Stimulated activated CD4-positive, alpha-beta T cell treated with anti-CD3 and anti-CD28 coated beads, Interleukin-2, amount 100 ng/mL, for 48 hours (primary cell): ENCODE results near the gene ZEB2.

Experiments used
- DNase-seq, 2 donors: peaks; one replicate each; pipeline ENCODE4 v3.0.0-alpha.2; 2020

ZEB2 gene

DNA sequence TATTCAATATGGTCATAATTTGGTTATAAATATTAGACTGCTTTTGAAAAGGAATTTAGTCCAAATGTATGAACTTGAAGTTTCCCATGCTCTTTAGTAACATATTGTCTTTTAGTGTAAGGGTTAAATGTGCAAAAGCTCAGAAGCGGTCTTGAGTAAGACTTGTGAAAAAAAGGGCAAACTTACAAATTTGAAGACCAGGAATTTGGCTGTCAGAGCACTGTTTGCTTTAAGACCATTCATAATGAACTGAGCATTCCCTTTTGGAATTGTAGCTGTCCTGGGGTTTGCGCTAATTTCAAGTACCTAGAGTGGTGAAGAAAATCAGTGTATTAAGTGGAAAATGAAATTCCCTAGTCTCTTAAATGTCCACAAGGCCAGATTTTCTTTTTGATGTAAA is 6.9 kb upstream of the ZEB2 start:
- no peak for DNase-seq

DNA sequence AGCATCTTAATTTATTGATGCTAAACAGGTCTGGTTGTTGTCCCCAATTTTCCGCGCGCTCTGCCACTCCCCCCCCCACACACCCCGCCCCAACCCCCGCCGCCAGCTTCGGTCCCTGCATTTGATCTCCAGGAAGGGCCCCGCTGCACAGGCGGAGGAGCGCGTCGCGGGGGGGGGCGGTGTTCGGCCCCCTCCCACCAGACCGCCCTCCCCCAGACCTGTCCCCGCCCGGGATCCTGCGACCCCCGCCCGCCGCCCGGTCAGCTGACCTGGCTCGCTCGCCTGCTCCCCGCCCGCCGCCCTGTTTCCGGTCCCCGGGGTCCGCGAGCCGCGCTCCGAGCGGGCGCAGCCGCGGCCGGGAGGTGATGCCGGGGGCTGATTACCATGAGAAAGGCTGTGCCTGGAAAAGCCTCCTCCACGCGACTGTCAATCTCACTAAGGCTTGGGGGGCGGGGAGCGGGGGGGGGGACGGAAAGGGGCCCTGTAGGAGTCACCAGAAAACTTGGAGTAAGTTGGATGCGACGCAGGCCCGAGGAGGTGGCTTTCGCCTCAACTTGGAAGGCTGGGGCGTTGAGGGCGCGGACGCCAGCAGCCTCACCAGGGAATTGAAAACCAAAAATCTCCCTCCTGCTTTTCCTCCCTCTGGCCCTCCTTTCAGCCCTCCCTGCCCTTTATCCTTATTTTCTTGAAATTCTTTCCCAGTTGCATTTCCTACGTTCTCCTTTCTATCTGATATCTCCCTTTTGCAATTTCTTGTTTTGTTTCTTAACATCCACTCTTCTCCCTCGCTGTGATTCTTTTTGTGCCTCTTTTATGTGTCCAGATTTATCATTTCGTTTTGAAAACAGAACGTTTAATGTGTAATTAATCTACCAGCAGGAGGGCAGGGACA is 4.4 kb upstream of the ZEB2 start:
- no peak for DNase-seq

DNA sequence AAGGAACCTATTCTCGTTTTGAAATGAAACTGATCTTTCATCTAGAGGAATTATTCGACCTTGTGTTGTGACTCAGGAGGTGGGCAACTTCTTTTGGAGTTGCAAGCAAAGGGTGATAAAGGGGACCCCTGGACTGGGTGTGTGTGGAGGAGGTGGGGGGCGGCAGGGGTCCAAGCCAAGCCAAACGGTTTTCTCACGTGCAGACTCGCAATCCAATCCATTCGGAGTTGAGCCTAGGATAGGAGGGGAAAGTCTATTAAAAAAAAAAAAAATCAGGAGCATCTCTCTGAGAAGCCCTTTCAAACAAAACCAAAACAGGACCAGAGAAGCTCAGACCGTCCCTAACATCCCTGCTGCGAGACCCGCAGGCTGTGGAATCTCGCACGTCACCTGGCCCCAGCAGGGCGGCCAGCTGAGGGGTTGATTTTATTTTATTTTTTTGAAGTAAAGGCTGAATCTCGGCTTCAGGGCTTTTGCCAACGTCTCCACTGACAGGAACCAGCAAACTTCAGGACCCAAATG is 3.7 kb upstream of the ZEB2 start:
- no peak for DNase-seq

DNA sequence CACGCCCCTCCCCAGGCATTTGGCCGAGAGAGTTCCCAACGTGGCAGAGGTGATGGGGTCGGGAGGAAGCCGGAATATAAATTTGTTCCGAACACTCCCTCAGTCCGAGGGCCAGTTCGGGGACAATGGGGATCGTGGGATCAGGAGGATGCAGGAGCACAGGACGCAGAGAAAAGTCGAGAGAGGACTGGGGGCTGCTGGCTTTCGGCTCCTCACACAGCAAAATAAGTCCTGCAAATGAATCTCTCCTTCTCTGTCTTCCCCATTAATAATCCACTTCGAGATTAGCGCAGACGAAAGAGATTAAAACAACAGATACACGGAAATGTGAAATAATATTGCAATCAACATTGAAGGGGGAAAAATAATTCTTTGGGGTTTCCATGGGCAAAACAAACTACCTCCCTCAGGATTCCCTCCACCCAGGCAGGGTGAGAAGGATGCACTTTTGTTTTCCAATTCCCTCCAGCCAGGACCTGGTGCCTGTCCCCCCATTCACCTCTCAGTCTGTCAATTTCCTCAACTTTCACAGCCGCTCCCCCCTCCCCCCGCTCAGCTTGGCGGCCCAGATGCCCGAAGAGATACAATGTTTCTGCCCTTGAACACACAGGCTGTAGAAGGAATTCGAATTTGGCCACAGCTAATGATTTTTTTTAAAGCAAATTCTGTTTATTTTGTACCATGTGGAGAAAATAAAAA is 3.1 kb upstream of the ZEB2 start:
- DNase-seq: no peak

DNA sequence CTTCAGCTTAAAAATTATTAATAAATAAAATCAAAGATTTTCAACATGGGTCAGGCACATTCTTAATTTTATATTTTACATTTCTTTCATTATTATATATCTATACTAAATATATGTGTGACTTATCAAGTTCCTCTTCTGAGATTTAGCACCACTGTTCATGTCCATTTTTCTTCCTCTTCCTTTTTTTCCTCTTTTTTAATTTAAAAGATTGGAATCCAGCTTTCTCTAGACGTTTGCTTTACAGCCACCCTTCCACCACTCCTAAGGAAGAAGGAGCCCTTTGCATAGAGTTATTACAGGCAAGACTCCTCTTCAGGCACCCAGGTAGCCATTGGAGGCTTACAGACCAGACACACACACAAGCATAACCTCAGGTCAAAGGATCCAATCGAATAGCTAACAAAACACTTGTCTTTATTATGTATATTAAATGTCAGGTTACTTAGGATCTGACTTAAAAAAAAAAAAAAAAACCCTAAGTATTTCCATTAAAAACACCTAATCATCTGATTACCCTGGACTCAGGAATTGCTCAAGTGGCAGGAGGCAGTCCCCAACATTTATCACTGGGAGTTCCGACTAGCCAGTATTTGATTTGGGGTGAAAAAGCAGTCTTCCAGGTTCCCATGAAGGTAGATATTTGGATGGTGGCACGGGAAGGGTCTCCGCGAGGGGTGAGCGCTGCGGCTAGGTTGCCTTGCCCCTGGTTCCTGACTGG is 2.4 kb upstream of the ZEB2 start:
- no peak for DNase-seq

DNA sequence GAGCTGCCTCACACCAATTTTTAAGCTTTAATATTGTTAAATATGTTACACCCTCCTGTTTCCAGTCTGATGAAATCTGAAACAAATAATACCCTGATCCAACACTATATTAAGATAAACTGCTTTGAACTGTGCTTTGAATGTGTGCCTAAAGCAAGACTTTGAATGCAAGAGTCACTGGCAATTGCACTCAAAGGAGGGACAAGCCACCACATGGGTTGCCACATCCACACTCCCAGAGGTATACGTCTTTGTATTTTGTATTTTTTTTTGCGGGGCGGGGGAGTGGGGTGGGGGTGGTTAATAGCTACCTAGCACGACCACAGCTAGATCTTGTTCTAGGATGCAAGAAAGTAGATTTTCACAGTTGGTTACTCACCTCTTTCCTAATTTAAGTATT is 1.8 kb upstream of the ZEB2 start:
- DNase-seq: no peak

DNA sequence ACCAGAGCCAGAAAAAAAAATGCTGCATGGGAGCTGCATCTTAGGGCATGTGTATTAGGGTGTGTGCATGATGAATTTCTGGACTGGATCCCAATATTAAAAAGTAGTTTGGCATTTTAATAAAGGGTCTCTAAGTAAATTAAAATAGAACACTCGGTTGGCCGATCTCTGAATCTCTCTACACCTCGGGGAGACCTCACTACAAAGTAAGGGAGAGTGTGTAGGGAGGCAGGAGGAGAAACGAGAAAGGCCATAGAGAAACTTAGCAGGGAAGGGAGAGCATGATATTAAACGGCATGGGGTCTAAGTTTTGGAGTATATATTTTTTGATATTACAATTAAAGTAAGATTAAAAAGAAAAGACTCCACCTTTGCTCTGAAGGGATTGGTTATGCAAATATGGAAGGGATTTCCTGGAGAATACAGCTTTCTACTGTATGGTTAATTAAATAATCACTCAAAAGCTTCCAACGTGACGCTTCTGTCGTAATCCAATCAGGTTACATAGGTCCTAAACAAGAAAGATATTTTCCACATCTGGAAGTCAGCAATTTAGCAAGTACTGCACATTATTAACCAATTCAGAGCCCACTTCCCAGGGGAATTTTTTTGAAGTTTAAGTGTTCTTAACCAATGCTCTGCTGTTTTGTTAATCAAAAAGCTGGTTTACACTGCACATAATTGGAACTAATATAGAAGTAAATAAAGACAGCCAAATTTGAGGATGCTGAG is 1.0 kb upstream of the ZEB2 start:
- DNase-seq: no peak

DNA sequence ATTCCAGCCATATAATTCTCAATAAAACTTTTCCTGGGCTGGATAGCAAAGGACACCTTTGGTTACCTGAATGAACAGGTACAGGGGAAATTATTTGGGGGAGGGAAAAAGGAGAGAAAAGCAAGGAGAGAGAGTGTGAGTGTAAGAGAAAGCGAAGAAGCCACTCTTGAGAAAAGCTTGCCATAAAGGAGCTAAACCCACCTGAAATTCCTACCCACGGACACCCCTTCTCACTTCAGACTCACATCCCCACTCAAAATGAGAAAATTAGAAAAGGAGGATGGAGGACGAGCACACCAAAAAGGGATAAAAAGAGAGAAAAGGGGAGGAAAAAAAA is 354 bp downstream of the ZEB2 start:
- DNase-seq: no peak

DNA sequence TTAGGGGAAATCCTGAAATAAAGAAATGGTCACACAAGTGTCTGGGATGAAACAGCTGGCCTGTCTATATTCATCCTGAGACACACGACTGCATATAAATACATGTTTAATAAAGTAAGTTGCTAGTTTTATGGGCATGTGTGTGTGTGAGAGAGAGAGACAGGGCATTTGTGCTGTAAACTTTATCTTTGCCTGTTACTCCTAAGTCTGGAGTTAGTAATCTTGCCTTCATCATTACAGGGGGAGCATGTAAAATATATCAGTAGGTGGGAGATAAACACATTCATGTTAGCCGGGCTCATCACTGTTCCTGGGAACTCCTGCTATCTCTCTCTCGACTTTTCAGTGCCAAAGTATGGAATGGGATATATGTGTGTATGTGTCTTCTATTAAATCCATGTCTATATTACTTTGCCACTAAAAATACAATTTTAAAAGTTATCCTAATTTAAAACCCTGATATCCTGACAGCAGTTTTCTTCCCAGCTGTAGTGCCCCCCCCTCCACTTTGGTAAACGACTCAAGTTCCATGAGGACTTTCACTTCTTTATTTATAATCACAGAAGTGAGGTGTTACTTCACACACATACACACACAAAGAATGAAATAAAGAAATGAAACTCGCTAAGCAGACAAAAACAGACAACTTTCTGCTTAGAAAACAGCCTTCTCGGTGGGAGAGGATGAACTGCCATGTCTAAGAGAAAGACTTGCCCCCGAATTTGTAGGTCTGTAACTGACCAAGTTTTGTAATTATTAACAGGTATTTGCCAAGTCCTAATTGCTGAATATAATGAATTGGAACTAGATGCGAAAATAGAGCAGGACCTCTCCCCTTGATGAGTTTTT is 947 bp downstream of the ZEB2 start:
- DNase-seq: no peak

DNA sequence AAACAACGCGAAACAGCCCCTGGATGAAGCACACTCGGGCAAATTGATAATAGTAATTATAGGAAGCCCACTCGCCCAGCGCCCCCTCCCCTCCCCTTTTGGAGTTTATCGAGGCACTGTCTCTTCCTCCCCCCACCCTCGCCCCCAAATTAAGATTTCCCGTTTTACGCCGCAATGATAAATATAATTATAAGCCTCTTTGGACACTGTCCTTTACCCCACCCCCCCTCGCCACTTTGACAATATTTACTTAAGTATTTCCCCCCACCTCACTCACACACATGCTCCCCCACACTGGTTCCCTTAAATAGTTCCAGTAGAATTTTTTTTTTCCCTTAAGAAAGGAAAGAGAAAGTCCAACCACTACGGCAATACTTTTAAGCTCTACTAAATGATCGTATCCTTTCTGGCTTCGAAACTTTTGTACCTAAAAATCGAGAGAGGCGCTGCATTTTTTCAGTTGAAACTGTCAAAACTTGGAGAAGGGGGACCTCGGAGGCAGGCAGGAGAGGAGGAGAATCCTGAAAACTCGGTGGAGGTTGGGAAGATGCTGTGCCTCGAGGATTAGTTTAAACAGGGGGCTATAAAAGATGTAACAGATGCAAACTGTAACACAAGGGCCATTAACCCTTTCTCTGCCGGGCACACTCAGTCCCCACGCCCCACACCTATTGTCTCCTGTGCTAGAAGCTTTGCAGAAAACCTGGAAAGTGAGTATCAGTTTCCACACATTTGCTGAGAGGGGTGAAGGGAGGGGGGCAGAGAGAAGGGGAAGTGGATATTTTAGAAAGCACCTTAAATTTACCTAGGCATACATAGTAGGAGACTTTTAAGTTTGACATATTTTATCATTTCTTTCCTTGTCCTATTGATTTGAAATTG is 1.8 kb downstream of the ZEB2 start:
- no peak for DNase-seq

DNA sequence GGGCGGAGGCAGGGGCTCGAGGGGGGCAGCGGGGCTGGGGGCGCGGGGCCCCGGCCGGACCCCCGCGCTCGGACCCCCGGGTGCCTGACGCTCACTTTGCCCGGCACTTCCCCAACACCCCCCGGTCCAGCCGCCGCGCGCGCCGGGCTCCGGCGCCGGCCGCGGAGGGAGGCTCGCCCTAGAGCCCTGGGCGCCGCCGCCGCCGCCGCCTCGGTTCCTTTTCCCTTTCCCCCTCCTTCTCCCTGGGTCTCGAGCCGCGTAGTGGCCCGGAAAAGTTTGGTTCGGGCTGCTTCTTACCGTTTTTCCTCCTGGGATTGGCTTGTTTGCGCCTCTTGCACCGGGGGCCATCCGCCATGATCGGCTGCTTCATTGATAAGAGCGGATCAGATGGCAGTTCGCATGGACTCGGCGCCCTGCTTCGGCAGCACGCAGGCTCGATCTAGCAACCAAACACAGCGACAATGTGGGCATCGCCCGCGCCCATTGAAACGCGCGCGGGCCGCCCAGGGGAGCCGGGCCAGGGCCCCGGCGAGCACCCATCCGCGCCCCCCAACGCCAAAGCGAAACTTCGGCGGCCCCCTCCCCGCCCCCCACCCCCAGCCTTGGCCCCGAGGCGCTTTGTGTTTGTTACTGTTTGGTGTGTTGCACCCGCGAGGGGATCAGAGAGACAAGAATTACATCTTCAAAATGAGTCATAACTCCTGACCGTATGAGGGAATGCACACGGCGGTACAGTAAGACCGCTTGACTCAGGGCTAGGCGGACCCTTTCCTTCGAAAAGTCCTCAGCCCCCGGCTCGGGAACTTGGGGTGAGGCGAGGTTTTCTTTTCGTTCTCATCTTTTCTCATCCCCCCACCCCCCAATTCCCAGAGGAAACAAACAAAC is 2.7 kb downstream of the ZEB2 start:
- DNase-seq: peak; percentile 42 to 48

DNA sequence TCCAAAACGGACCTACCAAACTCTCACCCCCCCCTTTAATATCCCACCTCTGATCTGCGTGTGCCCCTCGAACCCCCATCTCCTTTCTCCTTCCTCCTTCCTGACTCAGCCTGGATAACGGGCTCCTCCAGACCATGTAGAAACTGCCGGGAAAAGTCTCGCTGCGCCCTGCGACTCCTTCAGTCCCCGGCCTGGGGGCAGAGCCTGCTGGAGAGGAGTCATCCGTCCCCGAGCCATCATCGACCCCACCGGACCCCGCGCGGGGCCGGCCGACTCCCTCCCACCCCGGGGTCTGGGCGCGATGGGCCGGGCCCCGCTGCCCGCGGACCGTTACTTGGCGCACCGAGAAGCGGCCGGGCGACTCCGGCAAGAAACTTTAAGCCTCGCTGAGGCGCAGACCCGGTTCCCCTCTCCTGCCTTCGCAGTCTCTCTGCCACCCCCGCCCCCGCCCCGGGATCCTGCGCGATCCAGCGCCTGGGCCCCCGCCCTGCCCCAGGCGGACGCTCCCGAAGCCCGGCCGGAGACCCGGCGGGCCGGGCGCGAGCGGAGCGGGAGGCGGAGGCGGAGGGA is 3.4 kb downstream of the ZEB2 start:
- no peak for DNase-seq

DNA sequence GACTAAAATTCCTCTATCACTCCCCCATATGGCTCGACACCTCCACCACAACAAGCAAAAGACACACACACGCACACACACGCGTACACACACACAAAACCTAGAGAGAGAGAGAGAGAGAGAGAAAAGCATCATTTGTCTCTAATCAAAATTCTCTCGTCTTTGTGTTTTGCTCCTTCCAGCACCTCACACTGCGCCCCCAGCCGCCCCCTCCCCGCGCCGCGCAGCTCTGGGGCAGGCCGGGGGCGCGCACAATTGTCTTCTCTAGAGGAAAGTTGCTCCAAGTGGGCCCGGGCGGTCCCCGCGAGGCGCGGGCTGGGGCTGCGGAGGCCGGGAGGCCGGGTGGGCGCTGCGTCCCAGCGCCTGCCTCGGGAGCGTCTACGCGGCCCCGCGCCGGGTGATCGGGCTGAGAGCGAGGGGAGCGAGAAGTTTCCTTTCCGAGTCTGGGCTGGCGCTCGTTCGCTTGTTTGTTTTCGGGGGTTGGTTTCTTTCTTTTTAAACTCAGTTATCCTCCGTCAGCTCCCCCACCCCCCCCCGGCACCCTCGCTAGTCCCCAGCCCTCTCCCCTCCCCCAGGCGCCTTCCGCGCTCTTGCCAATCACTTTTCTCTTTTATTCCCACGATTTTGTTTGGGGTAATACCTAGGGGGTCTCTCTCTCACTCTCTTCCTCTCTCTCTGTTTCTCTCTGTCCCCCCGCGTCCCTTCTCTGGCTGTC is 4.1 kb downstream of the ZEB2 start:
- no peak for DNase-seq

DNA sequence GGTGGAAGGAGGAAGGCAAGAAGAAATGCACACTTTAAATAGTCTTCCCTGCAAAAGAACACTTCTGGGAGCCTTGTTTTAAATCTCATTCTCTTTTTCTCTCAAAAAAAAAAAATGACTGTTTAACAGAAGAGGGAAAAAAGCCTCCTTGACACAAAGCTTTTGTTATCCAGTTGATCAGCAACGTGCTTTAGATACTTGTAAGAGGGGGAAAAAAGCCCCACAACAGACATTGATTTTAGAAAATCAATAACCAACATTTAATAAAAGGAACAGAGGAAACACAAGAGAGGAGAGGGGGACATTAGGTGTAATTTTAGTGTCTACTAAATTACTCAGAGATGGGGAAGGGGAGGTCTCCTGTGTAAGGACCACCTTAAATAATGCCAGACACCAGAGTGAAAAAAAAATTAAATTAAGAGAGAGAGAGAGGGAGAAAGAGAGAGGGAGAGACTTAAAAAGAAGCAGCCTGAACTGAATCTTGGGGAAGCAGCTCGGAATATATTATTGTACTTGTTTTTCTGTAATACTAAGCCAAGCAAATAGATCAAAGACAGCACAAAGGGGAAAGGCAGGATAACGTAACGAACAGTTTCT is 4.7 kb downstream of the ZEB2 start:
- DNase-seq: no peak

DNA sequence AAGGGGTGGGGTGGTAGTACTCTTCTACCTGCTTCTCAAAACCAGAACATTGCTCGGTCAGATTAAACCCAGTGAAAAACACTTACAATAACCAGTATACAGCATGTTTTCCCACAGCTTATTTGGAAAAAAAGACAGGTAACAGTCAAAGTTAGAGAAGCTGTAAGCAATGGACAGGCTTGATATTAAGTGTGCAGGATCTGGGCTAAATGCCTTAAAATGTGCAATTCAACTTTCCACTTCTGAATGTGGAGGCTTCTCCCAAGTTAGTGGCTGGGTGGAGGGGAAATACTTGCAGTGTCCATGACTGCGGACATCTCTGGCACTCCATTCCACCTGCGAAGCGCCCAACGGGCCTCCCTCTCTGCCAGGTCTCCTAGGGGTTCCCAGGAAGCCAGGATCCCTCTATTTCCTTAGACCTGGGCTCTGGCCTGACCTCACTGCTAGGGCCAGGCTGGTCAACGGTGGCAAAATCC is 5.3 kb downstream of the ZEB2 start:
- no peak for DNase-seq

DNA sequence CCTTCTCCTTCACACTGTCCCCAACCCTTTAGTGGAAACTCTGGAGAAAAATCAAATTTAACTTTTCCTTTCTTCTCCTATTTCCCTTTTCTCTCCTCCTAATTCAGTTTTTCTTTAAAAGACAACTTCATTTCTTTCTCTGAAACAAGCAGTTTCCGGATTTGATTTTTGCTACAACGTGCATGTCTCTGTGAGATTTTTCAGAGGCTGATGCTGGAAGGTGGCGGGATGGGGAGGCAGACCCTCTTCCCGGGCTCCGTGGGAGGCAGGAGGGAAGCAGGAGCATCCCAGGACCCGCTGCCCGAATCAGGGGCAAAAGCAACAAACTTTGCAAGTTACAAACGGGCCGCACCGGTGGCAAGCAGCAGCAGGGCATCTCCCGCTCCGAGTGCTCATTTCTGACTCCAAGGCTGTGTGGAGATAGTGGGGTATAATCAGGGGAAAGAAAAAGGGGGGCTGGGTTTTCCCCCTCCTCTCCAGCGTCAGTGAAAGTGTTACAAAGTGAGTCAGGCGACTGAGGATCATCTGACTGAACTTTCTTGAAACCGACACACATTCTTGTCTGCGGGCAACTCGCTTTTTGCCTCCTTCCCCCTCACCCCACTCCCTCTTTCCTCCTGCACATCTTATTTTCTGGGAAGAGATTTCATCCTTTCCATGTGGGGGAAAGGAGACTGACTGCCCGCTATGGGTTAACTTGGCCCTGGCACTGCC is 6.4 kb downstream of the ZEB2 start:
- DNase-seq: no peak

DNA sequence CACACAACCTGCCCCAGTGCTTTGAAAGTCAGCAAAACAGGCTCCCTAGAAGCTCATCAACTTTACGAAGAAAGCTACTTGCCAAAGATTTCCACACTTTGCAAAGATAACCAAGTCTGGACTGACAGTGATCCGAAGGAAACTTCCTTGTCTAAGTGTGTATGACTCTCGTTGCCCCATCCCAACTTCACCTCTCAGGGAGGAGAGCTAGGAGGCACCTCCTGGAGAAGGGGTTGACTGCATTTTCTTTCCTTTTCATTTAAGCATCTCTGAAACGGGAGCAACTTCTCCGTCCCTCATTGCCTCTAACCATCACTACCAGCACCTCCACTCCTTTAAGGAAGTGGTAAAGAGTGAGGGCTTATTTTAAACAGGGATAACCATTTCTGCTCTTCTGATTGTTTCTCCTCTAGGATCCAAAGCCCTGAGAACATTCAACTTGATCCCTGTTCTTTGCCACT is 7.0 kb downstream of the ZEB2 start:
- no peak for DNase-seq
